Thyroid gland (tissue), 4 donors: ENCODE data around the gene BEST2.

Experiments used
- POLR2A ChIP-seq, 2 donors: fragments of 450-650 bp; IDR thresholded peaks; one replicate each; pipeline ENCODE4 v1.6.1; 2017; ENCODE audit warnings: antibody characterized with exemption in 2 of 2, mild to moderate bottlenecking in 2 of 2, moderate library complexity in 1 of 2
- TF ChIP-seq, protein P1 (sequence below), 6 experiments: fragments of 200-600 bp in 3 of 6; fragments of 450-650 bp in 3 of 6; sonication (generic) in 3 of 6; IDR thresholded peaks; one replicate each; pipeline ENCODE4 v1.5.1; 2016 to 2019; ENCODE audit warnings: antibody characterized with exemption in 6 of 6, mild to moderate bottlenecking in 2 of 6, inconsistent platforms in 1 of 6, moderate library complexity in 1 of 6

- TF ChIP-seq POLR2A (IDR thresholded peaks at IDR 0.05), result peak in 1 of 2 donors; percentile 32
- TF ChIP-seq, protein P1, sequence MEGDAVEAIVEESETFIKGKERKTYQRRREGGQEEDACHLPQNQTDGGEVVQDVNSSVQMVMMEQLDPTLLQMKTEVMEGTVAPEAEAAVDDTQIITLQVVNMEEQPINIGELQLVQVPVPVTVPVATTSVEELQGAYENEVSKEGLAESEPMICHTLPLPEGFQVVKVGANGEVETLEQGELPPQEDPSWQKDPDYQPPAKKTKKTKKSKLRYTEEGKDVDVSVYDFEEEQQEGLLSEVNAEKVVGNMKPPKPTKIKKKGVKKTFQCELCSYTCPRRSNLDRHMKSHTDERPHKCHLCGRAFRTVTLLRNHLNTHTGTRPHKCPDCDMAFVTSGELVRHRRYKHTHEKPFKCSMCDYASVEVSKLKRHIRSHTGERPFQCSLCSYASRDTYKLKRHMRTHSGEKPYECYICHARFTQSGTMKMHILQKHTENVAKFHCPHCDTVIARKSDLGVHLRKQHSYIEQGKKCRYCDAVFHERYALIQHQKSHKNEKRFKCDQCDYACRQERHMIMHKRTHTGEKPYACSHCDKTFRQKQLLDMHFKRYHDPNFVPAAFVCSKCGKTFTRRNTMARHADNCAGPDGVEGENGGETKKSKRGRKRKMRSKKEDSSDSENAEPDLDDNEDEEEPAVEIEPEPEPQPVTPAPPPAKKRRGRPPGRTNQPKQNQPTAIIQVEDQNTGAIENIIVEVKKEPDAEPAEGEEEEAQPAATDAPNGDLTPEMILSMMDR (IDR thresholded peaks at IDR 0.05), result peak in 3 of 6 experiments; percentile 14 to 46 (median 23)
These were observed 14.4 kb upstream of the BEST2 start, which contains the start of gene GET3 for GRCh38 chr19:12736995-12737834.
